Panc1 (cell line): ENCODE measurements around the gene MYO3B.

Experiments
- CTCF ChIP-seq: fragments of 450-650 bp; IDR thresholded peaks from 2 replicates; pipeline ENCODE4 v1.5.1; 2017; ENCODE audit warnings: mild to moderate bottlenecking
- POLR2AphosphoS5 ChIP-seq: IDR thresholded peaks from 2 replicates; pipeline ENCODE4 v1.6.1; 2012; ENCODE audit warnings: mild to moderate bottlenecking, low read depth, low read length, moderate library complexity
- REST ChIP-seq, 2 experiments: IDR thresholded peaks; 2 replicates each; pipeline ENCODE4 v1.6.1; 2011 to 2012; ENCODE audit warnings: low read depth in 2 of 2, control low read depth in 1 of 2, low read length in 1 of 2, mild to moderate bottlenecking in 1 of 2, moderate library complexity in 1 of 2; ENCODE audit not compliant: insufficient read depth in 1 of 2
- SIN3A ChIP-seq: IDR thresholded peaks from 2 replicates; pipeline ENCODE4 v1.6.1; 2012; ENCODE audit warnings: low read depth, mild to moderate bottlenecking, low read length, moderate library complexity, borderline replicate concordance; ENCODE audit not compliant: insufficient read depth
- TCF7L2 ChIP-seq: IDR thresholded peaks from 2 replicates; pipeline ENCODE4 v1.6.1; 2011; ENCODE audit warnings: mild to moderate bottlenecking, low read depth, low read length, inconsistent platforms

GRCh38 chr2:170671079-170671478 lies 493.1 kb downstream of the MYO3B start:
- TF ChIP-seq POLR2AphosphoS5 (no peak), CTCF (no peak), REST (IDR thresholded peaks at IDR 0.05; ENCODE audit: insufficient read depth in 1 of 2, low read depth in 2 of 2, low read length in 1 of 2) (no peak), TCF7L2 (no peak), SIN3A (no peak)
